GM19467 (cell line): ENCODE results near the gene CYB5R2.

ENCODE experiments used
- ATAC-seq: cut with Tn5 transposase; IDR thresholded peaks from one replicate; pipeline ENCODE4 v1.9.1; 2021; ENCODE audit warnings: mild to moderate bottlenecking, moderate library complexity; ENCODE audit not compliant: unreplicated experiment

CYB5R2 gene

DNA sequence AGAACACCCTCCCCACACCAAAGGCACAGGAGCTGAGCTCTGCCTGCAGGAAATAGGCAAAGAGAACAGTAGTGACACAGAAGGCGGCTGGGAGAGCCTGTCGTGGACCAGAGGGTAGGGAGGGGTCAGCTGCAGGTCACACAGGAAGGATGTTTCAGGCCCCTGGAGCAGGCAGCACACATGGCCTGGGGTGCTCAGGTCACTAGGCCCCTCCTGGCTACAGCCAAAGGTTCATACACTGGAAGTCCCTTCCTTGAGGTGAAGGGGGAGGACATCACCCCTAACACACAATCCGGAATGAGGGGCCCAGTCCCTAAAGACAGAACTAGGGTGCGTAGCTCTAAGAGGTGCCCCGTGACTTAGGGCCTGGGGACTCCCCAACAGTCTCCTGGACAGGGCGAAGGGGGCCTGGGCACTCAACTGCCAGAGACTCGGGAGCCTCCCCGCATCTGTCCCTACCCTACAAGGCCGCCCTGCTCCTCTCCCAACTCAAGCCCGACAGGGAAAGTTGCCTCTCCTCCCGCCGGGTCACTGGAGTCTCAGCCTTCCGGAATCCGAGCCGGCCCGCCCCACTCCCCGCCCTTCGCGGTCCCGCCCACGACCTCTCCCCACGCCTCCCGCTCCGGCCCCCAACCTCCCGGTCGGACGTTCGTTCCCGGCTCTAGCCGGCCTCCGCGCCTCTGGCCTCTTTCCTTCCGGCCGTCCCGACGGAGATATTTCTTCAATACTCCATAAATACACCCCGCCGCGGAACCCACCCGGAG lies at the start of gene CYB5R2:
CYB5R2 (minus strand) TSS at position 541 of the 764 bp plus-strand sequence. CDS start 675 bp downstream, outside the sequence.
- ATAC-seq, result no peak

DNA sequence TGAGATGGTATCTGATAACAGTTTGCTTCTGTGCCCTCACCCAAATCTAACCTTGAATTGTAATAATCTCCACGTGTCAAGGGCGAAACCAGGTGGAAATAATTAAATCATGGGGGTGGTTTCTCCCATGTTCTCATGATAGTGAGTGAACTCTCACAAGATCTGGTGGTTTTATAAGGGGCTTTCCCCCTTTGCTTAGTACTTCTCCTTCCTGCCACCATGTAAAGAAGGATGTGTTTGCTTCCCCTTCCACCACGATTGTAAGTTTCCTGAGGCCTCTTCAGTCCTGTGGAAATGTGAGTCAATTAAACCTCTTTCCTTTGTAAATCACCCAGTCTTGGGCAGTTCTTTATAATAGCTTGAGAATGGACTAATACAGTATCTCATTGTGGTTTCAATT lies 41.5 kb upstream of the CYB5R2 start:
- no peak for ATAC-seq

DNA sequence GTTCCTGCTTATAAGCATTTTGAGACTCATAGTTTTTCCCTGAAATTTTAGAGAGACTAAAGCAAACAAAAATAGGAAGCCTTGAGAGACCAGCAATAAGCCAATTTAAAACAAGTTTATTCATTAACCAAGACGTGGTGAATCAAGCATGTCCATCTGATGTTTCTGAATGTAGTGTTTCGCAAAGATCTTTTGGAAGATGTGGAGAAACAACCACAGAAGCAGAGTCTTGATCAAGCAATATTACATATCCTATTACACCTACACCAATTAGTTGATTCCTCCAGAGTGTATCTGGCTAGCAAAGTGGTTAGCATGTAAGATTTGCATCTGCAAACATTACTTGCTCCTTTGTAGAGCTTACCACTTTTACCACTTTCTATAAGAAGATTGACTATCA lies 33.1 kb upstream of the CYB5R2 start, which contains the start of gene OVCH2:
OVCH2 (minus strand) TSS at position 101 of the 400 bp plus-strand sequence; CDS start at position 18, 83 bp downstream.
- no peak for ATAC-seq

DNA sequence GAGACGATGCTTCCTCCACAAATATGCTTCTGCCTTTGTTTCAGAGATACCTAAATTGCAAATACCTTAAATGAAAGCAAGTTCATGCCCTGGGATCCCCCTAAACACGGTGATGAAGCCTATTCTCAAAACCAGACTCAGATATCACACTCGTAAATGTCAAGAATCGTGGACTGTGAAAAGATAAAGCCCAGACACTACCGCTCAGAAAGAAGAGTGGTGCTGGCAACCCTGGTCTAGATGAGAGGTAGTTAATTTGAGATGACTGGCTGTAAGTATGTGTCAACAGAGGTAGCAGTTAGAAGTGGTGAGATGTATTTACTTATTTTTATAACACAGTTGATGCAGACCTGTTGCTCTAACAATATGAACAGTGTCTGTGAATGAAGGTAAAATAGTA lies 30.4 kb upstream of the CYB5R2 start:
- ATAC-seq, result no peak

DNA sequence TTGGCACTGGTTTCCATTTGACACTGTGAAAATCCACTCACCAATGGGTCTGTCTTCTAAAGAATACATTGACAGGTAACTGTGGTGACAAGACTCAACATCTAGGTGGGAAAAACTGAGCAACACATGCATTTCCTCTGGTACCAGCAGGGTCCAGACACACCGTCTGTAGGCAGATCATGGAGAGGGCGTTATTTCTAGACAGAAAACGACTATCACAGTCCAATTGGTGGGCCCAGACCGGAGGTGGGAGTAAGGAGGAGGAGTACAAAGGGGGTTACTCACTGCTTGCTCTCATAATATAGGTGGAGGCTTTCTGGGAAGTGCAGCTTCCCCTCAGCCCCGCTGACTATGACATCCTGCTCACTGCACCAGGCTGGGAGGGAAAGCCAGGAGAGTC lies 23.1 kb upstream of the CYB5R2 start:
- no peak for ATAC-seq

DNA sequence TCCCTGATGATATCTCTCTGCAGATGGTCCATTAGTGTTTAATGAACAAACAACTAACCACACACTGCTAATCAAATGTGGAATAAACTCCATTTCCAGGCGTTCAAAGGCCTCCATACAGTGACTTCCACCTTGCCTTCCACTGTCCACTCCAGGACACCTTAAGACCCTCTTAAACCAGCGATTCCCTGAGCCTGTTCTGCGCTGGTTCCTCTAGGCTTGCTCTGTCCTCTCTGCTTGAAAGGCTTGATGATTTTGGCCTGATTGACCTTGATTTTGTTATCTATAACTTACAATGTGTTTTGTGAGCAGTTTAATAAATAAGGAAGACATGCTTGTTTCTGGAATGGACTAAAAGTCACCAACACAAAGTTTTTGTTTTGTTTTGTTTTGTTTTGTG lies 20.9 kb upstream of the CYB5R2 start:
- ATAC-seq, result no peak

DNA sequence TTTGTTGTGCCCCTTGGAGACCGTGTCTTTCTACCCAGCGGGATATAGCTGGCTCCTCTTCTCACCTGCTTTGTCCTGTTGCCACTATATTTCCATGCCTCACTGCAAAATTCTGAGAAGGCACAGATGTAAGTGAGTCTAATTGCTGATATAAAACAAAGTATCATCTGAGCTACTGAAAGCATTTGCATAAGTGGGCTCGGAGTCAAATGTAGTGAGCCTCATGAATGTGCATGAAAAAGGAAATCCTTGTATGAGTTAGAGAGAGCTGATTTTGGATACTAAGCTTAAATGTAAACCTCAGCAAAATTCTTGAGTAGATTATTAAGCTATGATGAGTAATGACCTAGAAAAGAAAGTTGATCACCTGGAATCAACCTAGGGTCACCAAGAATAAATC lies 19.1 kb upstream of the CYB5R2 start:
- no peak for ATAC-seq

DNA sequence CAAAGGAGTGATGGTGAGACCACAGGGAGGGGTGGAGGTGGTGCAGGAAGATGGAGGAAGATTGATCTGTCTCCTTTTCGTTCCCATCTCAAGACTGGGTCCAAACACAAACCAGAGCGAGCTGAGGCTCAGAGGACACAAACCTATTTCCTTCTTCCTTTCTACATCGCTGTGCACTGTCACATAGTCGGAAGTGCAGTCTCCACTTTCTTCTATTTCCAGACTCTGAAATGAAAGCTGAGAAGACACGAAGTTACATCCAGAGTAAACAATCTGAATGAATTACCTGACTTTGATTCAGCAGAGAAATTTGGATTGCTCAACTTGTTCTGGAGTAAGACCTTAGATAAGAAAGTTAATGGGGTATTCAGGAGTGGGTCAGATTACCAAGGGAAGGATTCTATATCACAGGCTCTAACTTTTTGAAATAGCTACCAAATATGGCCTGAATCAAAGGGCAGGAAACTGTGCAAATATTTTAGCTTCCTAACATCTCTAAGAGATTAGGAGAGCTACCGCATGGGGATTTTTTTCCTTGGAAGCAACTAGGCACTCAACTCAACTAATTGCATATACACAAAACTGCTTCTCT lies 18.6 kb upstream of the CYB5R2 start:
- ATAC-seq, result no peak

DNA sequence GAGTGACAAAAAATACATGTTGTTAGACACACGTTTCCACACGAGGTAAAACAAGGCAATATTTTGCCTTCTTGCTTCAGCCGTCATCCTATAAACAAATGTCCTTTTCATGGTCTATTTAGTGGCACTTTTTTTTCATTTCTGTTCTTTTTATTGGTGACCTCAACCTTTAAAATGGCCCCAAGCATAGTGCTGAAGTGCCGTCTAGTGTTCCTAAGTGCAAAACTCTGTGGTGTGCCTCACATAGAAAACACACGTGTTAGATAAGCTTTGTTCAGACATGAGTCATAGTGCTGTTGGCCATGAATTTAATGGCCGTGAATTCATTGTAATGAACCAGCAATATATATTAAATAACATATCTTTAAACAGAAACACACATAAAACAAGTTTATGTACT lies 17.3 kb upstream of the CYB5R2 start:
- ATAC-seq, result no peak

DNA sequence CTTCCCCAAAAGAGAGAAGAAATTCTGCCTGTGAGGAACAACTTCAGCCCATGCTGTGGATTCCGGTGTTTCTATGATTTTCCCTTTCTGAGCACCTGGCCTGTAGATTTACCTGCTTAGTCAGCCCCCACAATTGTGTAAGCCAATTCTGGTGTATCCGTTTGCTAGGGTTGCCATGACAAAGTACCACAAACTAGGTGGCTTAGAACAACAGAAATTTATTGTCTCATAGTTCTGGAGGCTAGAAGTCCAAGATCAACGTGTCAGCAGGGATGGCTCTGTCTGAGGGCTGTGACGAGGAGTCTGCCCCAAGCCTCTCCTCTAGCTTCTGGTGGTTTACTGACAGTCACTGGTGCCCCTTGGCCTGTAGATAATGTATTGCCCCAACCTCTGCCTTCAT lies 15.9 kb upstream of the CYB5R2 start:
- no peak for ATAC-seq

DNA sequence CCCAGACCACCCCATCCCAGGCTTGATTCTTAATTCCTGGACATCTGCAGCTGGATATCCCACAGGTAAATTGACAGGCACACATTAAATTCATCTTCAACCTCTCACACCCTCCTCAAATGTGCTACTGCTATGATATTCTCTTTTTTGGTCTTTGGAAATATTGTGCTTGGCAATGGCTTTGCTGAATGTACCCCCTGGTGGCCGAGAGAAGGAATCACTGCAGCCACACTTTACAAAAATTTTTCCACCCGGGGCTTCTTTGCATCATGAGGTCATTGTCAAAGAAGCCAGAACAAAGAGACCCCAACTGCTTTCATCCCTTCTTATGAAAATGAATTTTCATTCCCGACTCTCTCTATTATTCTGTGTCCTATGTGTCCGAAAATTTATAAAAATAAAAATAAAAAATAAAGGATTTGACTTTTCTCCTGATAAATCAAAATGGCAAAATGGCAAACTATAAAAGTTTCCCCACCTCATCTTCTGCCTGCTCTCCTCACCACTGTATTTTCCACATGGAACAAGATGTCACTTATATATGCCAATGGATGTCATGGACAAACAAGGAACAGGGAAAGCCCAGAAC lies 15.0 kb upstream of the CYB5R2 start:
- ATAC-seq, result peak; percentile 69

DNA sequence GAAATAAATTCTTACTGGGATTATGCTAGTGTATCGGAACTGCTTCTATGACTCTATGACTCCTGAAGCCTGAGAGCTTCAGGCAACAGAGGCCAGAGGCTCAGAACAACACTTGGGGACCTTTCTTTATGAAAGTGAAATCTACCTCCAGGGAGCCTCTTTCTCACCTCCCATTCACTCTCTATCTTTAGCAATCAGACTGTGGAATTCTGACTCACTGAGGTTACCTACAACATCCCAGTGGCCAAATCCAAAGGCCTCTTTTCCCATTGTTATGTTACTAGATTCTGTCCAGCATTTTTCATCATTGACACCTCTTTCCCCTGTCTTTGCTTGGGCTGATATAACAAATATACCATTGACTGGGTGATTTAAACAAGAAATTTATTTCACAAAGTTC lies 14.1 kb upstream of the CYB5R2 start:
- no peak for ATAC-seq

DNA sequence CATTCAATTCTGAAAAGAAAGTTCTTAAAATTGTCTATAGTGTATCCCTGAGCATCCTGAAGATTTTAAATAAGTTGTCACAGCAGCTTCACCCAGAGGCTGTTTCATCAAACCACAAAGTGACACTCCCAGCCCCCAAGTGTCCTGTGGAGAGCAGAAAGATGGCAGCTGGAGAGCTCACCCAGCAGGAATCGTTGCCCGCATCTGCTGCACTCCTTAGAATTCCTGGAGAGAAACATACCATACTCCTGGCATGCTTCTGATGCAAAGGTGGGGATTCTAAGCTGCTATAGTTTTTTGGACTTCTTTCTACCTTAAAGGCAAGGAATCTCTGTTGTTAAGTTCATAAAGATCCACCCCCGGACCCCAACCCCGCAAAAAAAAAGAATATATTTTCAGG lies 13.5 kb upstream of the CYB5R2 start:
- ATAC-seq, result no peak

DNA sequence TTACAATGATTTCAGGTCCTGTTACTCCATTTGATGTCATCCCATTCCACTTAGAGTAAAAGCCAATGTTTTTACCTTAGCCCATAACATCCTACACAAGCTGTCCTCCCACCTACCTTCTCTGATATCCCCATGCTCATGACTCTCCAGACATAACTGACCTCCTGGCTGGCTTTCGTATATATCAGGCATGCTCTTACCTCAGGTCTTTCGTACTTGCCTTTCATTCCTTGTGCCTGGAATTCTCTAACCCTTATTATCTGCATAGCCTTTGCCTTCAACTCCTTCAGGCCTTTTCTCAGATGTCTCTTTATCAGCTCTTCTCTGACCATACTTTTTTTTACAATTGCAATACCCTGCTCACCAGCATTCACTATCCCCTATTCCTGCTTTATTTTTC lies 10.3 kb upstream of the CYB5R2 start:
- ATAC-seq, result no peak

DNA sequence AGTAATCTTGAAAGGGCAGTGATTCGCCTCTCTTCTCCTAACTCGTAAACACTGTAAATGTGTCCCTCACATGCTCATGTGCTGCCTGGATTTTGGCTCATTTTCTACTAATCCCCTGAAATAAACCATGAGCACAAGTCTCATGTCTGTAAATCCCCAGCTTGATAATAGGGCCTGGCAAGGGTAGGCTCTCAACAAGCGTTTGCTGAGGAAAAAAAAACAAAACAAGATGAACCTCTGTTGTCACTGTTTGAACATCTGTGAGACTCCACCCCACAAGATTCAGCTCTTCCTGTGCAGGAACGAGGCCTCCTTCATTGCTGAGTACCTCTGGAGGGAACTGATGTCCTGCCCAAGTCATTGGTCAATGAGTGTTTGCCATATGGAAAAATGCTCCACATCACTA lies 4.5 kb upstream of the CYB5R2 start:
- no peak for ATAC-seq

DNA sequence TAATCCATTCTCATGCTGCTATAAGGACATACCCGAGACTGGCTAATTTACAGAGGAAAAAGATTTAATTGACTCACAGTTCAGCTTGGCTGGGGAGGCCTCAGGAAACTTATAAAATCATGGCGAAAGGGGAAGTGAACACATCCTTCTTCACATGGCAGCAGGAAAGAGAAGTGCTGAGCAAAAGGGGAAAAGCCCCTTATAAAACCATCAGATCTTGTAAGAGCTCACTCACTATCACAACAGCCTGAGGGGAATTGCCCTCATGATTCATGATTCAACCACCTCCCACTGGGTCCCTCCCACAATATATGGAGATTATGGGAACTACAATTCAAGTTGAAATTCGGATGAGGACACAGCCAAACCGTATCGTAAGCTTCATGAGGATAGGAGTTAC lies 3.8 kb upstream of the CYB5R2 start:
- no peak for ATAC-seq

DNA sequence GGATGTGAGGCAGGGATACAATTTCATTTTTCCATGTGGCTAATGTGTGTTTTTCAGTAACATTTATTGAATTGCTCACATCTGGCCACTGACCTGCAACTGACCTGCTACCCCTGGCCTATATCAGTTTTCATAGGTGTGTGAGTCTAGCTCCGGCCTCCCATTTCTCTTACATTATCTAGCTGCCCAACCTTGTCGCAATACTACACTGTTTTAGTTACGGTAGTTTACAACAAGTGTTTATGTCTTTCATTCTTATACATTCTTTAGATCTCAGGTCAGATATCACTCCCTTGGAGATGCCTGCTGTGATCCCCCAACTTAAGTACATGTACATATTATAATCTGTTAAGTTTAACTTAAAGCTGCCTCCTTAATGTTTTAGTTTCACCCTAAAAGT lies 2.3 kb upstream of the CYB5R2 start:
- no peak for ATAC-seq

DNA sequence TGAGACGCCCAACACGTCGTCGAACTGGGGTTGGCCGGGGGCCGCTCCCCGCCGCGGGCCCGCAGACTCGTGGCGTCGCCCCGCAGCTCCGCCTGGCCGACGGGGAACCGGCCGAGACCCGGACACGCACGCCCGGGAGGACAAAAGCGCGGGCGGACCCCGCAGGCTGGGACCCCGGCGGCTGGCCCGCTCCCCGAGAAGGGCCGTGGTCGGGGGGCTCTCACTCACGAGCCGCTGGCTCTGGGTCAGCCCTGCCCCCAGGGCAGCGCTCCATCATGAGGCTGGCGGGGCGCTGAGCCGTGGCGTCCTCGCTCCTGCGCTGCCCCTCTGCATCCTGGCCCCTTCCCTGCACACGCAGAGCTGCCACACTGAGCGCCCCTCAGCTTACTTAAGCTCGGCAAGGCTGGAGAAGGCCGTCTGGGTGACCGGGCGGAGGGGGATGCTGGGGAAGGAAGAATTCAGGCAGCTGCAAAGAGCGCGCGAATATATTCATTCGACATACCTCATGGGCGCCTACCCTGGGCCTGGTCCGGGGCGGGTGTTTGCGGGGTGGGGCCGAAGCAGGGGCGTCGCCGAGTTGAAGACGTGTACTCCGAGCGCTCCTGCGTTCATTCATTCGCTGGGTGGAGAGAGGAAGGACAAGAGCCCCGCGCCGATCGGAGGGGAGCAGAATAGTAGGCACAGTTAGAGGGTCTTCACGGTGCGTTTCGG lies 579 bp upstream of the CYB5R2 start:
- ATAC-seq, result no peak

DNA sequence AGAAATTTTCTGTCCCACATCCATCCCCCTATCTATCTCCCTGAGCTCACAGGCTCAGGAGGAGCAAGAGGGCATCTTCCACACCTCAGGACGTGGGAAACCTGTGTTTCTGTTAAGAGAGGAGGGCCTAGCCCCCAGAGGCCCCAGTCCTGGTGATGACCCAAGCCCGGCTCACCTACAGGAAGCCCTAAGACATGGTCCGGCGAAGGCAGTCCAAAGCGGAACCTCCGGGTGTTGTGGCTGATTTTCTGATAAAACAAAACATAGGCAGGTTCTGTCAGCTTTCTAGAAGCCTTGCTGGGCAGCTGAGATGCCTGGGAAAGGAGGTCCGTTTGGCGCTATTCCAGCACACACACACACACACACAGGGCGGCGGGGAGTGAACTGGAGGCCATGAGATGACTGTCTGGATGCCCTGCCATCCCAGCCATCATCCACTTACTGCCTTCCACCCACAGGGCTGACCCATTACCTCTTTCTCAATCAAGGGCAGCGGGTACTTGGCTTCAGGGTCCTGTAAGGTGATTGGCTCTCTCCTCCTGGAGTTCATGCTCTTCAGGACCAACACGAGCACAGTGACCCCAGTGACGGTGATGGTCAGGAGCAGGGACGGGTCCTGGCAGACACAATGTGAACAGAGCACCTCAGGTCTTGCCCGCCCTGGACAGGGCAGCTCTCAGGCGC lies 882 bp downstream of the CYB5R2 start:
- peak; percentile 13 for ATAC-seq

DNA sequence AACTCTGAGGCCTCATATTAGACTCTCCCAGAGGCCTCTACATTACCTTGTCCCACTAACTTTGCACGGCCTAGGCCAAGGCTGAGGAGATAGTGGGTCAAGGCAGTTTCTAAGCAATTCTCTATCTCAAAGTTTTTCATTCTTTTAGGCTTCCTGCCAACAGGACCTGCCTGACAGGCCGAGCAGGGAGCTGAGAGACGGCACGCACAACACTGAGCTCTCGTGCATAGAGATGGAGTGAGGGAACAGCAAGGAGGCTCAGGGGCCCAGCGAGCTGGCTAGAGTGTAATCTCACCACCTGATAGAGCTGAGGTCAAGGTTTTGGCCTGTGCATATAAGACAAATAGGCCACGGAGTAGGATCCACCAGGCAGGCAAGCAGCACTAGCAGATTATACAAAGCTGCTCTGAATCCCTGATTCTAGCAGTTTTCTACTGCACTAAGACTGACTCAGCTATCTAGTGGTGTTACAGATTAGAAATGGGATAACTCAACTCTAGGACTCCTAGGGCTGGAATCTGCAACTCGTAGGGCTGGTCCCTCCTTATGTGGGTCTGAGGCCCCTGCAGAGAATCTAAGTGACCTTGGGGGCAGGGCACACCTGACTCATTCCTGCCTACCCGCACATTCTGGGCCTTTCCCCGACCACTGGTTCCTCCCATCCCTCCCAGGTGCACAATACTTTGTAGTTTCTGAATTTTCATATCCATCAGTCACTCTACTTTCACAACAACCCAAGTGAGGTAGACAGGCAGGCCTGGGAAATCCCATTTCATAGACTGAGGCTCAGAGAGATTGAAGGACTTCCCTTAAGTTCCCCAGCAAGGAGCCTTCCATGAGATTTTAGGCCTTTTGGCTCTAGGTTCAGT lies 1.7 kb downstream of the CYB5R2 start:
- ATAC-seq, result peak; percentile 46
